Suprapubic skin (tissue), 4 donors: ENCODE results near the gene GLOD4. TPM values are rescaled to one million over a fixed set of nuclear protein-coding genes. Genes with fewer than 3 reads are reported as not detected.
A peak's percentile ranks its signal among the peaks of the same experiment; 100 is the strongest.
"Not testable (repeated sequence)": the region's sequence is repeated elsewhere in the genome, so short reads cannot be mapped to it uniquely, and the experiment has no call there.

Source experiments
- DNase-seq, 2 donors: peaks; one replicate each; pipeline ENCODE4 v3.0.0-alpha.2; 2019; ENCODE audit warnings: low spot score in 2 of 2
- H3K27ac ChIP-seq: fragments of 200-600 bp; sonication (generic); one replicate; pipeline ENCODE4 v1.5.1; 2019
- H3K27me3 ChIP-seq: fragments of 200-600 bp; sonication (generic); one replicate; pipeline ENCODE4 v1.5.1; 2019
- H3K36me3 ChIP-seq: fragments of 200-600 bp; sonication (generic); one replicate; pipeline ENCODE4 v1.5.1; 2019
- H3K4me1 ChIP-seq: fragments of 200-600 bp; sonication (generic); one replicate; pipeline ENCODE4 v1.5.1; 2019
- H3K4me3 ChIP-seq: fragments of 200-600 bp; sonication (generic); one replicate; pipeline ENCODE4 v1.5.1; 2019; ENCODE audit warnings: mild to moderate bottlenecking
- H3K9me3 ChIP-seq: fragments of 200-600 bp; sonication (generic); one replicate; pipeline ENCODE4 v1.5.1; 2019
- CTCF ChIP-seq, 2 donors: fragments of 200-600 bp in 1 of 2; fragments of 450-650 bp in 1 of 2; sonication (generic) in 1 of 2; IDR thresholded peaks; one replicate each; pipeline ENCODE4 v1.5.1; 2016 to 2019; ENCODE audit warnings: antibody characterized with exemption in 2 of 2, mild to moderate bottlenecking in 1 of 2, moderate library complexity in 1 of 2
- EP300 ChIP-seq: sonication (generic); formaldehyde crosslinking; IDR thresholded peaks from one replicate; pipeline ENCODE4 v1.6.1; 2017; ENCODE audit warnings: antibody characterized with exemption
- POLR2A ChIP-seq, 2 donors: fragments of 450-650 bp; IDR thresholded peaks; one replicate each; pipeline ENCODE4 v1.6.1; 2017; ENCODE audit warnings: antibody characterized with exemption in 2 of 2, mild to moderate bottlenecking in 2 of 2, moderate library complexity in 2 of 2
- POLR2AphosphoS5 ChIP-seq, 3 donors: sonication (generic); formaldehyde crosslinking; IDR thresholded peaks; one replicate each; pipeline ENCODE4 v1.6.1; 2017; ENCODE audit warnings: antibody characterized with exemption in 3 of 3
- WGBS: methylation state at CpG from one replicate; pipeline ENCODE4 v1.1.5; 2018; 5-methylcytosine and 5-hydroxymethylcytosine counted together
- total RNA-seq, 4 donors: library from RNA; depleted of rRNA; stranded (reverse); fragments of >200 nt; gene quantifications; one replicate each; pipeline ENCODE4 v1.1.0, GENCODE V29; 2016

The GLOD4 gene
- 100 to 1,000 TPM in 1 of 4 donors, 10 to 100 TPM in 3; 58.9 to 102 (median 72.1) TPM for total RNA-seq

GRCh38 chr17:781805-782731, at the start of gene GLOD4, which contains the start of gene MRM3:
Gene GLOD4 (minus strand): TSS chr17:782280. CDS start chr17:782255, 25 bp downstream.
Gene MRM3 (plus strand): TSS chr17:782353. CDS start chr17:782379, 26 bp downstream.
- Histone ChIP-seq H3K4me3 (peak within 1 kb of the TSS; percentile 93), H3K36me3 (peaks cover 30% of the 10 kb centered on the region), H3K27me3 (no peaks in the 10 kb centered on the region), H3K27ac (peak within 1 kb of the TSS; percentile 88), H3K4me1 (peaks cover 35% of the 10 kb centered on the region), H3K9me3 (no peaks in the 10 kb centered on the region)
- DNase-seq: peak; percentile 95 to 97
- WGBS: 0% methylated on average over 38 of the region's 87 CpGs
- TF ChIP-seq EP300 (no peak), POLR2A (IDR thresholded peaks at IDR 0.05) (peak; percentile 23 to 66), CTCF (IDR thresholded peaks at IDR 0.05) (peak in 1 of 2 donors; percentile 14), POLR2AphosphoS5 (IDR thresholded peaks at IDR 0.05) (peak; percentile 90 to 99 (median 95))

DNA sequence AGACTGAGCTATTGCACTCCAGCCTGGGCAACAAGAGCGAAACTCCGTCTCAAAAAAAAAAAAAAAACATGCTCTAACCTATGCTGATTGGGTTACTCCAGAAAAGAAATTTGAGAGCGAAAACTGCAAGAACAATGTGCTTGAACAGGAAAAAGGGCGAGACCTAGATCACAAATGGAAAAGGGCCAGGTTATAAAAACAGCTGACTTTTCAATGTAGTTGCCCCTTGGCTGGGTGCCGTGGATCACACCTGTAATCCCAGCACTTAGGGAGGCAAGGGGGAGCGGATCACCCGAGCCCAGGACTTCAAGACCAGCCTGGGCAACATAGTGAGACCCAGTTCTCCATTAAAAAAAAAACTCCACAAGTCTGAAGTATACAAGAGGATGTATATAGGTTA, 48.9 kb upstream of the GLOD4 start:
- TF ChIP-seq POLR2A (IDR thresholded peaks at IDR 0.05): no peak
- no peak for TF ChIP-seq POLR2AphosphoS5 (IDR thresholded peaks at IDR 0.05)
- TF ChIP-seq CTCF (IDR thresholded peaks at IDR 0.05): no peak
- TF ChIP-seq EP300: no peak
- WGBS: 57% methylated on average over 7 of the region's 7 CpGs
- Histone ChIP-seq H3K4me3 (no peak overlapping the region), H3K27ac (no peak overlapping the region), H3K9me3 (no peaks in the 10 kb centered on the region), H3K27me3 (no peaks in the 10 kb centered on the region), H3K4me1 (no peaks in the 10 kb centered on the region), H3K36me3 (no peaks in the 10 kb centered on the region)
- DNase-seq: no peak

GRCh38 chr17:830381-830780, 48.3 kb upstream of the GLOD4 start:
- Histone ChIP-seq H3K36me3 (peaks cover 4% of the 10 kb centered on the region), H3K4me1 (no peaks in the 10 kb centered on the region), H3K9me3 (no peaks in the 10 kb centered on the region), H3K4me3 (no peak overlapping the region), H3K27me3 (no peaks in the 10 kb centered on the region), H3K27ac (no peak overlapping the region)
- TF ChIP-seq POLR2A (IDR thresholded peaks at IDR 0.05) (no peak), EP300 (no peak), CTCF (IDR thresholded peaks at IDR 0.05) (no peak), POLR2AphosphoS5 (IDR thresholded peaks at IDR 0.05) (no peak)
- WGBS: 85% methylated on average over 19 of the region's 19 CpGs
- no peak for DNase-seq

- H3K27me3 ChIP-seq, H3K27ac ChIP-seq, H3K9me3 ChIP-seq, H3K4me3 ChIP-seq, H3K4me1 ChIP-seq, DNase-seq: not testable (repeated sequence)
- WGBS: 79% methylated on average over 3 of the region's 3 CpGs
- peaks cover 12% of the 10 kb centered on the region for H3K36me3 ChIP-seq
Observed at GRCh38 chr17:829614-830013, 47.5 kb upstream of the GLOD4 start.

- Histone ChIP-seq H3K9me3 (no peaks in the 10 kb centered on the region), H3K27ac (no peak overlapping the region), H3K4me3 (no peak overlapping the region), H3K27me3 (no peaks in the 10 kb centered on the region), H3K36me3 (peaks cover 12% of the 10 kb centered on the region), H3K4me1 (no peaks in the 10 kb centered on the region)
- TF ChIP-seq EP300 (no peak), POLR2A (IDR thresholded peaks at IDR 0.05) (no peak), POLR2AphosphoS5 (IDR thresholded peaks at IDR 0.05) (no peak), CTCF (IDR thresholded peaks at IDR 0.05) (no peak)
- 83% methylated on average over 5 of the region's 5 CpGs for WGBS
- DNase-seq: no peak
Observed at GRCh38 chr17:828761-829160, 46.7 kb upstream of the GLOD4 start.
